GM23338 (cell line): Measurements from ENCODE around the gene RFC3. TPM values are rescaled to one million over a fixed set of nuclear protein-coding genes. Genes with fewer than 3 reads are reported as not detected.

Source experiments
- ATAC-seq: fragments of 200-7000 bp; cut with Tn5 transposase; 3 replicates; pipeline ENCODE4 v1.9.1; 2020
- DNase-seq: peaks from one replicate; pipeline ENCODE4 v3.0.0-alpha.2; 2015; ENCODE audit warnings: low spot score
- H2AFZ ChIP-seq: fragments of 200-600 bp; sonication (generic); 2 replicates; pipeline ENCODE4 v1.8.0; 2016; ENCODE audit warnings: antibody characterized with exemption, mild to moderate bottlenecking, moderate library complexity
- H3F3A ChIP-seq: fragments of 200-600 bp; sonication (generic); replicated peaks from 2 replicates; pipeline ENCODE4 v1.8.0; 2017; ENCODE audit warnings: antibody characterized with exemption, mixed run types, low read depth
- H3K27ac ChIP-seq: fragments of 200-600 bp; sonication (generic); 2 replicates; pipeline ENCODE4 v1.6.1; 2016; ENCODE audit warnings: low read depth
- H3K27me3 ChIP-seq: fragments of 200-600 bp; sonication (generic); 2 replicates; pipeline ENCODE4 v1.8.0; 2016; ENCODE audit warnings: mild to moderate bottlenecking, mixed run types, moderate library complexity; ENCODE audit not compliant: insufficient read depth
- H3K36me3 ChIP-seq: fragments of 200-600 bp; sonication (generic); 2 replicates; pipeline ENCODE4 v1.8.0; 2016; ENCODE audit warnings: mild to moderate bottlenecking; ENCODE audit not compliant: insufficient read depth
- H3K4me1 ChIP-seq: fragments of 200-600 bp; sonication (generic); 2 replicates; pipeline ENCODE4 v1.8.0; 2016; ENCODE audit warnings: mild to moderate bottlenecking, moderate library complexity; ENCODE audit not compliant: insufficient read depth
- H3K4me2 ChIP-seq: fragments of 200-600 bp; sonication (generic); 2 replicates; pipeline ENCODE4 v1.7.1; 2017; ENCODE audit warnings: mixed run types
- H3K4me3 ChIP-seq: fragments of 200-600 bp; sonication (generic); 2 replicates; pipeline ENCODE4 v1.6.1; 2016; ENCODE audit warnings: mixed run types
- H3K79me2 ChIP-seq: fragments of 200-600 bp; sonication (generic); replicated peaks from 2 replicates; pipeline ENCODE4 v1.8.0; 2017; ENCODE audit warnings: mild to moderate bottlenecking; ENCODE audit not compliant: insufficient read depth
- H3K9me2 ChIP-seq: fragments of 200-600 bp; sonication (generic); 2 replicates; pipeline ENCODE4 v1.8.0; 2017; ENCODE audit not compliant: insufficient read depth
- H4K20me1 ChIP-seq: fragments of 200-600 bp; sonication (generic); replicated peaks from 2 replicates; pipeline ENCODE4 v1.8.0; 2017; ENCODE audit warnings: mild to moderate bottlenecking; ENCODE audit not compliant: insufficient read depth
- H3K27ac Mint-ChIP-seq: 2 replicates; pipeline ENCODE4 v1.8.0; 2020; ENCODE audit warnings: inconsistent platforms, mild to moderate bottlenecking, moderate library complexity, mixed read lengths
- H3K27me3 Mint-ChIP-seq: 3 replicates; pipeline ENCODE4 v1.8.0; 2022; ENCODE audit warnings: low read depth, mild to moderate bottlenecking, moderate library complexity, mixed read lengths, inconsistent platforms; ENCODE audit not compliant: insufficient read depth, poor library complexity
- H3K36me3 Mint-ChIP-seq: 3 replicates; pipeline ENCODE4 v1.8.0; 2021; ENCODE audit warnings: low read depth, mild to moderate bottlenecking, inconsistent platforms, moderate library complexity, mixed read lengths
- H3K4me1 Mint-ChIP-seq: 3 replicates; pipeline ENCODE4 v1.8.0; 2020; ENCODE audit warnings: mild to moderate bottlenecking, inconsistent platforms, mixed read lengths
- H3K4me3 Mint-ChIP-seq: 3 replicates; pipeline ENCODE4 v1.8.0; 2021; ENCODE audit warnings: moderate library complexity, mild to moderate bottlenecking, inconsistent platforms, mixed read lengths
- H3K9me3 Mint-ChIP-seq: 3 replicates; pipeline ENCODE4 v1.8.0; 2020; ENCODE audit warnings: moderate library complexity, mild to moderate bottlenecking, inconsistent platforms, mixed read lengths
- CREB1 ChIP-seq: fragments of 250-450 bp; sonication (Bioruptor Pico); IDR thresholded peaks from 2 replicates; pipeline ENCODE4 v1.5.0; 2020; ENCODE audit warnings: low read depth, mild to moderate bottlenecking, moderate library complexity
- EZH2 ChIP-seq: fragments of 200-600 bp; sonication (generic); IDR thresholded peaks from one replicate; pipeline ENCODE4 v1.8.0; 2017; ENCODE audit warnings: antibody characterized with exemption, mild to moderate bottlenecking, low read depth; ENCODE audit not compliant: unreplicated experiment
- EZH2phosphoT487 ChIP-seq: fragments of 200-600 bp; sonication (generic); IDR thresholded peaks from one replicate; pipeline ENCODE4 v1.8.1; 2018; ENCODE audit warnings: antibody characterized with exemption; ENCODE audit not compliant: unreplicated experiment
- JUNB ChIP-seq: IDR thresholded peaks from one replicate; pipeline ENCODE4 v1.6.1; 2016; ENCODE audit warnings: antibody characterized with exemption; ENCODE audit not compliant: unreplicated experiment
- NANOG ChIP-seq: IDR thresholded peaks from 2 replicates; pipeline ENCODE4 v1.6.1; 2016; ENCODE audit warnings: antibody characterized with exemption, borderline replicate concordance
- POLR2AphosphoS5 ChIP-seq: IDR thresholded peaks from 2 replicates; pipeline ENCODE4 v1.6.1; 2016; ENCODE audit warnings: antibody characterized with exemption, low read depth
- ZNF114 ChIP-seq: fragments of 250-450 bp; sonication (Bioruptor Pico); IDR thresholded peaks from 2 replicates; pipeline ENCODE4 v1.5.0; 2020; ENCODE audit warnings: mild to moderate bottlenecking, moderate library complexity
- long read RNA-seq: library from polyadenylated mRNA; unstranded; transcript quantifications from one replicate; pipeline ENCODE4 v2.0.0, GENCODE V29; 2020; ENCODE audit not compliant: unreplicated experiment
- polyA plus RNA-seq: library from polyadenylated mRNA; unstranded; fragments of >200 nt; fragmentation: Nextera tagmentation; extraction: Ambion mirVana; gene quantifications from 2 replicates; pipeline ENCODE4 v1.2.1, GENCODE V29; 2016
- total RNA-seq: library from RNA; depleted of rRNA; stranded (reverse); fragments of >200 nt; shearing (Covaris generic); gene quantifications from 2 replicates; pipeline ENCODE4 v1.2.3, GENCODE V29; 2014; rRNA removed
- TF ChIP-seq, protein P1 (sequence below): IDR thresholded peaks from 2 replicates; pipeline ENCODE4 v1.6.1; 2016; ENCODE audit warnings: antibody characterized with exemption
- TF ChIP-seq, protein P2 (sequence below): fragments of 250-450 bp; sonication (Bioruptor Pico); IDR thresholded peaks from 2 replicates; pipeline ENCODE4 v1.5.0; 2020; ENCODE audit warnings: mild to moderate bottlenecking, moderate library complexity

The RFC3 gene
- total RNA-seq (75.5 and 84.7 TPM in 2 replicates), polyA plus RNA-seq (41.0 and 48.7 TPM in 2 replicates)
- long read RNA-seq, transcript RFC3-201 (9 exons, 2,402 nt) = major isoform, 38 of 50 reads
- long read RNA-seq, partial matches to known transcripts = 6 of 50 reads
- long read RNA-seq, other reads (novel, unspliced or antisense) = 6 of 50 reads

- Mint-ChIP-seq H3K27ac (peak within 1 kb of the TSS; percentile 97), H3K4me3 (peak within 1 kb of the TSS; percentile 97), H3K4me1 (peaks cover 4% of the 10 kb centered on the region; the same call in 1 of the 3 replicates), H3K27me3 (peaks cover 8% of the 10 kb centered on the region), H3K9me3 (no peaks in the 10 kb centered on the region; the same call in 2 of the 3 replicates), H3K36me3 (peaks cover 29% of the 10 kb centered on the region)
- Histone ChIP-seq H3K36me3 (peaks cover 19% of the 10 kb centered on the region), H2AFZ (peak within 1 kb of the TSS; percentile 66), H3F3A (no peaks in the 10 kb centered on the region), H3K4me3 (peak within 1 kb of the TSS; percentile 98), H3K4me1 (no peaks in the 10 kb centered on the region; the same call in 1 of the 2 replicates), H3K9me2 (no peaks in the 10 kb centered on the region), H3K79me2 (peaks cover 50% of the 10 kb centered on the region), H3K27ac (peak within 1 kb of the TSS; percentile 68; the same call in 1 of the 2 replicates), H3K27me3 (no peaks in the 10 kb centered on the region), H4K20me1 (no peaks in the 10 kb centered on the region; the same call in 1 of the 2 replicates), H3K4me2 (peak within 1 kb of the TSS; percentile 74)
- TF ChIP-seq JUNB (no peak), POLR2AphosphoS5 (peak; percentile 69), CREB1 (CRISPR knock-in tag) (peak; percentile 99), NANOG (no peak), ZNF114 (CRISPR knock-in tag) (0 out of 2 replicates have a peak, but pooled peaks have one; percentile 59), EZH2 (no peak), EZH2phosphoT487 (no peak)
- TF ChIP-seq, protein P1, sequence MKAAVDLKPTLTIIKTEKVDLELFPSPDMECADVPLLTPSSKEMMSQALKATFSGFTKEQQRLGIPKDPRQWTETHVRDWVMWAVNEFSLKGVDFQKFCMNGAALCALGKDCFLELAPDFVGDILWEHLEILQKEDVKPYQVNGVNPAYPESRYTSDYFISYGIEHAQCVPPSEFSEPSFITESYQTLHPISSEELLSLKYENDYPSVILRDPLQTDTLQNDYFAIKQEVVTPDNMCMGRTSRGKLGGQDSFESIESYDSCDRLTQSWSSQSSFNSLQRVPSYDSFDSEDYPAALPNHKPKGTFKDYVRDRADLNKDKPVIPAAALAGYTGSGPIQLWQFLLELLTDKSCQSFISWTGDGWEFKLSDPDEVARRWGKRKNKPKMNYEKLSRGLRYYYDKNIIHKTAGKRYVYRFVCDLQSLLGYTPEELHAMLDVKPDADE = peak; percentile 37; the same call in 1 of the 2 replicates
- TF ChIP-seq, protein P2, sequence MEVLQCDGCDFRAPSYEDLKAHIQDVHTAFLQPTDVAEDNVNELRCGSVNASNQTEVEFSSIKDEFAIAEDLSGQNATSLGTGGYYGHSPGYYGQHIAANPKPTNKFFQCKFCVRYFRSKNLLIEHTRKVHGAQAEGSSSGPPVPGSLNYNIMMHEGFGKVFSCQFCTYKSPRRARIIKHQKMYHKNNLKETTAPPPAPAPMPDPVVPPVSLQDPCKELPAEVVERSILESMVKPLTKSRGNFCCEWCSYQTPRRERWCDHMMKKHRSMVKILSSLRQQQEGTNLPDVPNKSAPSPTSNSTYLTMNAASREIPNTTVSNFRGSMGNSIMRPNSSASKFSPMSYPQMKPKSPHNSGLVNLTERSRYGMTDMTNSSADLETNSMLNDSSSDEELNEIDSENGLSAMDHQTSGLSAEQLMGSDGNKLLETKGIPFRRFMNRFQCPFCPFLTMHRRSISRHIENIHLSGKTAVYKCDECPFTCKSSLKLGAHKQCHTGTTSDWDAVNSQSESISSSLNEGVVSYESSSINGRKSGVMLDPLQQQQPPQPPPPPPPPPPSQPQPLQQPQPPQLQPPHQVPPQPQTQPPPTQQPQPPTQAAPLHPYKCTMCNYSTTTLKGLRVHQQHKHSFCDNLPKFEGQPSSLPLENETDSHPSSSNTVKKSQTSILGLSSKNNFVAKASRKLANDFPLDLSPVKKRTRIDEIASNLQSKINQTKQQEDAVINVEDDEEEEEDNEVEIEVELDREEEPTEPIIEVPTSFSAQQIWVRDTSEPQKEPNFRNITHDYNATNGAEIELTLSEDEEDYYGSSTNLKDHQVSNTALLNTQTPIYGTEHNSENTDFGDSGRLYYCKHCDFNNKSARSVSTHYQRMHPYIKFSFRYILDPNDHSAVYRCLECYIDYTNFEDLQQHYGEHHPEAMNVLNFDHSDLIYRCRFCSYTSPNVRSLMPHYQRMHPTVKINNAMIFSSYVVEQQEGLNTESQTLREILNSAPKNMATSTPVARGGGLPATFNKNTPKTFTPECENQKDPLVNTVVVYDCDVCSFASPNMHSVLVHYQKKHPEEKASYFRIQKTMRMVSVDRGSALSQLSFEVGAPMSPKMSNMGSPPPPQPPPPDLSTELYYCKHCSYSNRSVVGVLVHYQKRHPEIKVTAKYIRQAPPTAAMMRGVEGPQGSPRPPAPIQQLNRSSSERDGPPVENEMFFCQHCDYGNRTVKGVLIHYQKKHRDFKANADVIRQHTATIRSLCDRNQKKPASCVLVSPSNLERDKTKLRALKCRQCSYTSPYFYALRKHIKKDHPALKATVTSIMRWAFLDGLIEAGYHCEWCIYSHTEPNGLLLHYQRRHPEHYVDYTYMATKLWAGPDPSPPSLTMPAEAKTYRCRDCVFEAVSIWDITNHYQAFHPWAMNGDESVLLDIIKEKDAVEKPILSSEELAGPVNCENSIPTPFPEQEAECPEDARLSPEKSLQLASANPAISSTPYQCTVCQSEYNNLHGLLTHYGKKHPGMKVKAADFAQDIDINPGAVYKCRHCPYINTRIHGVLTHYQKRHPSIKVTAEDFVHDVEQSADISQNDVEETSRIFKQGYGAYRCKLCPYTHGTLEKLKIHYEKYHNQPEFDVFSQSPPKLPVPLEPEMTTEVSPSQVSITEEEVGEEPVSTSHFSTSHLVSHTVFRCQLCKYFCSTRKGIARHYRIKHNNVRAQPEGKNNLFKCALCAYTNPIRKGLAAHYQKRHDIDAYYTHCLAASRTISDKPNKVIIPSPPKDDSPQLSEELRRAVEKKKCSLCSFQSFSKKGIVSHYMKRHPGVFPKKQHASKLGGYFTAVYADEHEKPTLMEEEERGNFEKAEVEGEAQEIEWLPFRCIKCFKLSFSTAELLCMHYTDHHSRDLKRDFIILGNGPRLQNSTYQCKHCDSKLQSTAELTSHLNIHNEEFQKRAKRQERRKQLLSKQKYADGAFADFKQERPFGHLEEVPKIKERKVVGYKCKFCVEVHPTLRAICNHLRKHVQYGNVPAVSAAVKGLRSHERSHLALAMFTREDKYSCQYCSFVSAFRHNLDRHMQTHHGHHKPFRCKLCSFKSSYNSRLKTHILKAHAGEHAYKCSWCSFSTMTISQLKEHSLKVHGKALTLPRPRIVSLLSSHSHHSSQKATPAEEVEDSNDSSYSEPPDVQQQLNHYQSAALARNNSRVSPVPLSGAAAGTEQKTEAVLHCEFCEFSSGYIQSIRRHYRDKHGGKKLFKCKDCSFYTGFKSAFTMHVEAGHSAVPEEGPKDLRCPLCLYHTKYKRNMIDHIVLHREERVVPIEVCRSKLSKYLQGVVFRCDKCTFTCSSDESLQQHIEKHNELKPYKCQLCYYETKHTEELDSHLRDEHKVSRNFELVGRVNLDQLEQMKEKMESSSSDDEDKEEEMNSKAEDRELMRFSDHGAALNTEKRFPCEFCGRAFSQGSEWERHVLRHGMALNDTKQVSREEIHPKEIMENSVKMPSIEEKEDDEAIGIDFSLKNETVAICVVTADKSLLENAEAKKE = 0 out of 2 replicates have a peak, but pooled peaks have one; percentile 11
- ATAC-seq (peak; percentile 96), DNase-seq (peak; percentile 95)
These were observed at the start of gene RFC3 for GRCh38 chr13:33817901-33818706. Gene RFC3, plus strand, starts transcription at chr13:33818149. Its CDS starts 30 bp downstream, at chr13:33818179.
